CD4-positive, alpha-beta T cell treated with Interleukin-12 subunit alpha and Interleukin-12 subunit beta, for 1 hour (primary cell): ENCODE measurements around the gene STON2.
"Not testable (repeated sequence)": the region's sequence is repeated elsewhere in the genome, so short reads cannot be mapped to it uniquely, and the experiment has no call there.

Source experiments
- DNase-seq: peaks from one replicate; pipeline ENCODE4 v3.0.0-alpha.2; 2020

Gene STON2

DNA sequence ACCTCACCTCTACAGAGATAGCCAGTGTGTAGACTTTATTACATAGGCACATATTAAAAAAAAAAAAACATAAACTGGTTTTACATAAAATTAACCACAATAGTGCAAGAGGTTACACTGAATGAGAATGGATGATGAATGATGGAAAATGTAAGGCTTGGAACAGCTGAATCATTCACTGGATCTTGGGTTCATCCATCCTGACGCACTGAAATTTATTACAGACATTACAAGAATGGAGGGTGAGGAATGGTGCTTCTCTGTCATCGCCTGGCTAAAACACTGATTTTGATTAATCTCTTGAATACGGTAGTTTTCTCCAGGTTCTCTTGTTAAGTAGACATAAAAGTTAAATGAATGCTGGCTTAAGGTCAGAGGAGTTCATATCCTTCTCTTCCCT lies 139.4 kb downstream of the STON2 start:
- DNase-seq: no peak

DNA sequence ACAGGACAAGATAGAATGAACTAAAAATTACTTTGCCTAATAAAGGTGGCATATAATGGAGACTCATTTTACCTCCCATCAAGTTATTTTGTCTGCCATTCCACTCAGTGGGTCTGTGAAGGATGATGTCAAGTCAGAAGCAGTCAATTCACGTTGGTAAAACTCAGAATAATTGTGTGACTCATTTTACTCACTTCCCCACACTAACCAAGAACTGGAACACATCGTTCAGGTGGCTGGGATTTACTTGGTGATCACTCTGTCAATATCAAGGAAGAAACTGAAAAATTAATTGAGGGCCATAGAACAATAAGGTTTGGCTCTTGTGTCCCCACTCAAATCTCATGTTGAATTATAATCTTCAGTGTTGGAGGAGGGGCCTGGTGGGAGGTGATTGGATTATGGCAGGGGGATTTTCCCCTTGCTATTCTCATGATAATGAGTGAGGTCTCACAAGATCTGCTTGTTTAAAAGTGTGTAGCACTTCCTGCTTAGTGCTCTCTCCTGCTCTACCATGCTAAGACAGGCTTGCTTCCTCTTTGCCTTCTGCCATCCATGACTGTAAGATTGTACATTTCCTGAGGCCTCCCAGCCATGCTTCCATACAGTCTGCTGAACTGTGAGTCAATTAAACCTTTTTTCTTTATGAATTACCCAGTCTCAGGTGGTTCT lies 143.7 kb downstream of the STON2 start:
- DNase-seq: no peak

DNA sequence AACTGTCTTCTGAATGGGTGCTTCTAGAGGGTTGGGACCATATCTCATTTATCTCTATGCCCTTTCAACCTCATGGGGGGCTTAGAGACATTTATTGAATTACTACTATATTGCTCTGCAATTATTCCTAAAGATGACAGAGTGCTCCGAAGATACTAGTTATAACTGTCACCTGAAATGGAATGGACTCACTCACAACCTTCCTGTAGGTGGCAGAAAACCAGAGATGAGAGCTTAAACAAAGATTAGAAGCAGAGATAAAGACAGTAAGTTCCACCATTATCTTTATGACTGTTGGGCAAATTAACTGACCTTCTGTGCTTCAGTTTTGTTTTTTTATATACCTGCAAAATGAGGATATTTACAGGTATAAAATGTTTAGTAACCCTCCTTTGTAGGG lies 147.8 kb downstream of the STON2 start:
- no peak for DNase-seq

DNA sequence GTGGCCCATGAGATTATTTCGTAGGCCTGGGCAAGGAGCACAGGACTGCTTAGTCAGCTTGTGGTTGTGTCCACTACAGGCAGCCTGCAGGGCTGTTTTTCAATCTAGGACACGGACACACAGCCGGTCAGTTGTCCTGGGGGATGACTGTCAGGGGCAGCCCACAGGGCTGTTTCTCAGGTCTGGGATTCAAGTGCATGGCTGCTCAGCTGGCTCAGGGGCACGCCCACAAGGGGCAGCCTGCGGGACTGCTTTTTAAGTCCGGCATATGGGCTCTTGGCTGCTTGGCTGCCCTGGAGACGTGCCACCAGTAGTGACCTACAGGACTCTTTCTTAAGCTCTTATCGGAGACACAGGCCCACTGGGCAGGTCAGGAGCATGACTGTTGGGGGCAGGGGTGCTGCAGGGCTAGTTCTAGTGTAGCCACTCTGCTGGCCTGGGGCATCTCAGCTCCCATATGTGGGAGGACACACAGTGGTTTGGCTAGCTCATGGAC lies 152.8 kb downstream of the STON2 start:
- no peak for DNase-seq

DNA sequence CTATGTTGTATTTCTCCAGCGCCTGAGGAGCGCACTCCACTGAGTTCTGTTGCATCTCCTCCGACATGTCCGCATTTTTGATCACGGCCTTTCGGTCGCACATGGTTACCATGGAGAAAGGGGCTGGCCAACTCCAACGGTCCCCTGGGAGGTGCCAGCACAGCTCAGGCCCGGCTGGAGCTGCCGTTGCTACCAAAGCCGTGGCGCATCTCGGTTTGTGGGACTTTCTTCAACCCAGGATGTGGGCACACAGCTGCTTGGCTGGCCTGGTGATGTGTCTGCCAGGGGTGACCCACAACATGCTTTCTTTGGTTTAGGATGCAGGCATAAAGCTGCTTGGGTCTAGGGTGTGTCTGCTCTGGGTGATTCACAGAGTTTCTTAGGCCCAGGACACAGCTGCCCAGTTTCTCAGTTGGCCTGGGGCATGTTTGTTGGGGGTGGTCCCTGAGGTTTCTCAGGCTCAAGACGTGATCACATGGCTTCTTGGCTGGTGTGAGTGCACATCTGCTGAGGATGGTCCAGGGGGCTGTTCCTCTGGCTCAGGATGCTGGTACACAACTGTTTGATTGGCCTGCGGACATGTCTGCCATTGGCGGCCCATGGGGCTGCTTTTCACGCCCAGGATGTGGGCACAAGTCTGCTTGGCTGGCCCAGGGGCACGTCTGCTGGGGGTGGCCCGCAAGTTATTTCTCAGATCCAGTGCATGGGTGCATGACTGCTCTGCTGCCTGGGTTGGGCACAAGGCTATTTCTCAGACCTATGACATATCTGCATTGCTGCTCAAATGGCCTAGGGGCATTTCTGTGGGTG lies 153.5 kb downstream of the STON2 start:
- no peak for DNase-seq

DNA sequence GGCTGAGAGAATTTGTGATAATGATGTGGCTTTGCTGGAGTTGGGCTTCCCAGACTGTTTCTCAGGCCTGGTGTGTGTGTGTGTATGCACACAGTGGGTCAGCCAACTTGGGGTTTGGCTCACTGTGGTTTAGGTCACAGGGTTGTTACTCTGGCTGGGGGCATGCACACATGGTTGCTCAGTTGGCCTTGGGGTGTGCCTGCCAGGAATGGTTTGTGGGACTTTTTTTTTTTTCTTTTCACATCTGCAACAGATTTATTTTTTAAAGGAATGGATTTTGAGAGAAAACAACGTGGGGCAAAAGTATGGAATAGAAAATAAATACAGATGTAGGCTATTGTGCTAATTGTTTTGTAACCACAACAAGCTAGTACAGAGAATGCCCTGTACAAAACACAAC lies 154.4 kb downstream of the STON2 start:
- DNase-seq: no peak

DNA sequence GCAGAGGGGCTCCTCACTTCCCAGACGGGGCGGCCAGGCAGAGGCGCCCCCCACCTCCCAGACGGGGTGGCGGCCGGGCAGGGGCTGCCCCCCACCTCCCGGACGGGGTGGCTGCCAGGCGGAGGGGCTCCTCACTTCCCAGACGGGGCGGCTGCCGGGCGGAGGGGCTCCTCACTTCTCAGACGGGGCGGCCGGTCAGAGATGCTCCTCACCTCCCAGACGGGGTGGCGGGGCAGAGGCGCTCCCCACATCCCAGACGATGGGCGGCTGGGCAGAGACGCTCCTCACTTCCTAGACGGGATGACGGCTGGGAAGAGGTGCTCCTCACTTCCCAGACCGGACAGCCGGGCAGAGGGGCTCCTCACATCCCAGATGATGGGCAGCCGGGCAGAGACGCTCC lies 155.7 kb downstream of the STON2 start:
- DNase-seq: not testable (repeated sequence)

DNA sequence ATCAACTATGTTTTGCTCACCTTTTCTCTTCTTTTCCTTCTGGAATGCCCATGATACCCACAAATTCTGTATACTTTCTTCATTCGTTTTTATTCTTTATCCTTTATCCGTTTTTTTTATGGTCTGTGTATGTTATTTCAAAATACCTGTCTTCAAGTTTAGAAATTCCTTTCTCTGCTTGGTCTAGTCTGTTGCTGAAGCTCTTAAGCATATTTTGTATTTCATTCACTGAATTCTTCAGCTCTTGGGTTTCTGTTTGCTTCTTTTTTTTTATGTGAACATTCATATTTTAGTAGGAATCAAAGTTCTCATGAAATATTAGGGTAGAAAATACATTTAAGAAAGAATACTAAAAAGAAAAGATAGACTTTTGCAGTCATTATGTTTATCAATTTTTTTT lies 156.6 kb downstream of the STON2 start:
- no peak for DNase-seq

DNA sequence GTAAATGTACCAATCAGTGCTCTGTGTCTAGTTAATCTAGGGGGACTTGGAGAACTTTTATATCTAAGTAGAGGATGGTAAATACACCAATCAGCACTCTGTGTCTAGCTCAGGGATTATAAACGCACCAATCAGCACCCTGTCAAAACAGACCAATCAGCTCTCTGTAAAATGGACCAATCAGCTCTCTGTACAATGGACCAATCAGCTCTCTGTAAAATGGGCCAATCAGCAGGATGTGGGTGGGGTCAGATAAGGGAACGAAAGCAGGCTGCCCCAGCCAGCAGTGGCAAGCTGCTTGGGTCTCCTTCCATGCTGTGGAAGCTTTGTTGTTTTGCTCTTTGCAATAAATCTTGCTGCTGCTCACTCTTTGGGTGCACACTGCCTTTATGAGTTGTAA lies 163.3 kb downstream of the STON2 start:
- not testable (repeated sequence) for DNase-seq

DNA sequence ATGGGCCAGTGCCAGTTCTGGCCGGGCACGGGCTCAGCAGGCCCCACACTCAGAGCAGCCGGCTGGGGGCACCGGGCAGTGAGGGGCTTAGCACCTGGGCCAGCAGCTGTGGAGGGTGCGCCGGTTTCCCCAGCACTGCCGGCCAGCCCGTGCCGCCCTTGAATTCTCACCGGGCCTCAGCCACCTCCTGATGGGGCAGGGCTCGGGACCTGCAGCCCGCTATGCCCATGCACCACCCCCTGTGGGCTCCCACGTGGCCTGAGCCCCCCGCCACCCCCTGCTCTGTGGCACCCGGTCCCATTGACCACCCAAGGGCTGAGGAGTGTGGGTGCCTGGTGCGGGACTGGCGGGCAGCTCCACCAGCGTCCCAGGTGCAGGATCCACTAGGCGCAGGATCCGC lies 164.0 kb downstream of the STON2 start:
- no peak for DNase-seq

DNA sequence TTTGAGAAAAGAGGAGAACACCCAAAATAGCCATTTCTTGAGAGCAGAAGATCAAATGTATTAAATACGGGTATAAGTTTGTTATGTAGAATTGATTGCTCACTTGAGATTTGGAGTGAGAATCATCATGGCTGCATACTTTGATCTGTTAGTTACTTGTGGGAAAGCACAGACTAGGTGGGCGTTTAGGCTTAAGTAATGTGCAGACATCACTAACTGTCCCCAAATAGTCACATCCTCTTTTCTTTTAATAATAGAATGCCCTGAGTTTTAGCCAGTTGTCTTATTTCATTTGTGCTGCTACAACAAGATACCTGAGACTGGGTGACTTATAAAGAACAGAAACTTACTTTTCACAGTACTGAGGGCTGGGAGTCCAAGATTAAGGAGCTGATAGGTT lies 165.0 kb downstream of the STON2 start:
- no peak for DNase-seq

DNA sequence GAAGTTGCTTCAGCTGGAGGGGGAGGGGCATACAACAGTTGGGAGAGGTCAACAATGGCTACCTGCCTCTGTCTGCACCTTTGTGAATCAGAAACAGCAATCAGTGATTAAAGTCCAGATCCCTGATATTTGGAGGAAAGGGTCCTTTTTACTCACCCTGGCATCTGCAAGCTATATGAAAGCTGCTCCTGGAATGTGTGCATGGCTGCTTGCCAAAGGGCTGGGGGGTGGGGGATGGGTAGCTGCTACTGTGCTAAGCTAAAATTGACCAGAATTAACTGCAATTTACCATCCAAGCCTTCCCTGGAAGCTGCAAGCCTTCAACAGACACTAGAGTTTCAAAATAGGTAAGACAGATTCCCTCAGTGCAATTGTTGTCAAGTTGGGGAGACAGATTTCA lies 165.8 kb downstream of the STON2 start:
- DNase-seq: no peak

DNA sequence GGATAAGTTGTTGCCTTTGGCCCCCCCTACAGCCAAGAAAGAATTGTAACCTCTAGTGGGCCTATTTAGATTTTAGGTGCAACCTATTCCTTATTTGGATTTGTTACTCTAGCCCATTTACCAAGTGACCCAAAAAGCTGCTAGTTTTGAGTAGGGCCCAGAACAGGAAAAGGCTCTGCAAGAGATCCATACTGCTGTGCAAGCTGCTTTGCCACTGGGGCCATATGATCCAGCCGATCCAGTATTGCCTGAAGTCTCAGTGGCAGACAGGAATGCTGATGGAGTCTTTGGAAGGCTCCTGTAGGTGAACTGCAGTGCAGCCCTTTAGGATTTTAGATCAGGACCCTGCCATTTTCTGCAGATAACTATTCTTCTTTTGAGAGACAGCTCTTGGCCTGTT lies 166.5 kb downstream of the STON2 start:
- DNase-seq: no peak

DNA sequence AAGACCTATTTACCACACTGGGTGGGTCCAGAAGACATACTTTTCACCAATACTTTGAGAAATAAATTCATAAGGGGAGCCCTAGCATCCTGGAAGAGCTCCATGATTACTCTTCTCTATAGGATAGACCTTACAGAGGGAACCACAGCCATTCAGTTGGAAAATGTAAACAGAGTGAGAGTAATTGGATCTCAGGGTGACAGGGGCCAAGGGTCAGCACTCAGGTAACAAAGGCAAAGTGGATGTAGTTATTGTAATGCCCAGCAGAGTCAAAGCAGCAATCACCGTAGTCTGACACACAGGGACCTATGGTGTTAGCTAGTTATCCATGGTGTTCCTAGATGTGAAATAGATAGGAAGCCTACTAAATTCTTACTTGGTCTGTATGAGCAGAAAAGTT lies 168.6 kb downstream of the STON2 start:
- DNase-seq: no peak

DNA sequence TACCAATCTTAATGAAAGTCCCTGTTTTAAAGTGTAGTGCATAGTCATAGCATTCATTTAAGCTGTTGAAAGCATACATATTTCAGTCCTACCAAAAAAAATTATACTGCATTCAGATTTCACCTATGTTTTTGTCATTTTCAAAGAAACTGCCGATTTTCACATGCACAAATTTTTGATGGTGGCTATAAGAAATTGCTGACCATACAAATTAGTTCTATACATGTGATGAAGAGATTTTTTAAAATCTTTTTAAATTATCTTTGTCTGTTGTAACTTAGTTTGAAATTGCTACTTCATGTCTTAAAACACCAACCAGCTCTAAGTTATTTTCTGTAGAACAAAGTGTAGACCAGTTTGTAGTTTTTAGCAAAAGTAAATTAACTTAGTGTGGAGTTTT lies 175.9 kb downstream of the STON2 start:
- DNase-seq: no peak

DNA sequence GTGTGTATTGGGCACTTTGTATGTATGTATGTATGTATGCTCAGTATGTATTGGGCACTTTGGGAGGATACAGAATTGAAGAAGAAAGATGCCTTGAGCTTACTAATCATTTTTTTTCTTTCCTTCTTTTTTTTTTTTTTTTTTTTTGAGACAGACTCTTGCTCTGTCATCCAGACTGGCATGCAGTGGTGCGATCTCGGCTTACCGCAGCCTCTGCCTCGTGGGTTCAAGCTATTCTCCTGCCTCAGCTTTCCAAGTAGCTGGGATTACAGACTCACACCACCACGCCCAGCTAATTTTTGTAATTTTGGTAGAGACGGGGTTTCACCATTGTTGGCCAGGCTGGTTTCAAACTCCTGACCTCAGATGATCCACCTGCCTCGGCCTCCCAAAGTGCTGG lies 176.3 kb downstream of the STON2 start:
- not testable (repeated sequence) for DNase-seq

DNA sequence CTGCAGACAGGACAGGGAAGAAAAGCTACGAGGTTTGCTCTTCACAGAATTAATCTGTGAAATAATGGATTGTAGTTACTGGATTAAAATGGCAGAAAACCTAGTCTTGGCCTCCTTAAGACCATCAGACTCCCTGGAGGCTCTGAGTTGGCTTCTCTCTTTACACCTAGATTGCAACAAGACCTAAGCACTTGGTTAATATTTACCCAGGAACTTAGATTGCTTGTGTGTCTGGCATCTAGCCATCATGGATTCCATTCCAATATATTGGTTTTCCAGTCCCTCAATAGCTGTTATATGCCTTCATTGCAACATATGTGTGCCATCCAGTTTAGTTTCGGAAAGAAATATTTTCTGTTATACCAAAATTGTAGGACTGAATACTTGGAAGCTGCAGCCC lies 177.4 kb downstream of the STON2 start:
- DNase-seq: no peak

DNA sequence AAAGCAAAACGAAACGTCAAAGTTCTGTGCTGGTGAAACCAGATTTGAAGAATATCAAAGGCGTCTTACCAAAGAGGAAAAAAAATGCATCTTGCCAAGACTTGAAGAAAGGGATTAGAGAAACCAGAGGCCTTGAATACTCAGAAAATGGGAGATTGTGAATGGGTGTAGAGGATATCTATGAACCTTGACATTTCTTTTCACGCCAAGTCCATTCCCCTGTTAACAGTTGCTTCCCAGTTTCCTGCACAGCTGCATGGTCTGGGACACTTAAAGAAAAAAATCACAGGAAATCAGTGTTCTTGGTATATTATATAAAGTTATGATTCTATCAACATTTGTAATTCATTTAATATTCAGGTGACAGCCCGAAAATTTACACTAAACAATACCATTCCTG lies 178.0 kb downstream of the STON2 start:
- DNase-seq: no peak

DNA sequence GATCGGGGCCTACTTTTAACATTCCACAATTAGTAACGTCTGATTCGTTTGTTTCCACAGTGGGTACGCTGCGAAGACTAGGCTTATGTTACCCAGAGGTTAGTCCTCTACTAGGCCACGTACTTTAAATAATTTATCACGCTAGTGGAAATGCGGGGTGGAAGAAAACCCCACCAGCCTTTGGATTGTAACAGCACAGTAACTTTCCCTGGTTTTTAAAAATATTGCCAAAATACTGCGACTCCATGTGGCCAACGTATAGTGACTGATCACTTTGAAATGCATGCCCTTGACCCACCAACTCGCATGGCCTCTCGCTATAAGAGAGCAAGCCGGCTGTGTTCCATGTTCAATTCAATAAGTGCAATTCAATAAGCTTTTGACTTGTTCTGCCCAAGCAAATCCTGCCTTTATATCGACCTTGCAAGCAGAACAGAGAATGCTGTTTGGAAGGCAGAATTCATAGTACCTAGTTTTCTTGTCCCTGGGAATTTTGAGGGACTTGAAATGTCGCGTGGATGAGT lies 178.5 kb downstream of the STON2 start:
- no peak for DNase-seq

DNA sequence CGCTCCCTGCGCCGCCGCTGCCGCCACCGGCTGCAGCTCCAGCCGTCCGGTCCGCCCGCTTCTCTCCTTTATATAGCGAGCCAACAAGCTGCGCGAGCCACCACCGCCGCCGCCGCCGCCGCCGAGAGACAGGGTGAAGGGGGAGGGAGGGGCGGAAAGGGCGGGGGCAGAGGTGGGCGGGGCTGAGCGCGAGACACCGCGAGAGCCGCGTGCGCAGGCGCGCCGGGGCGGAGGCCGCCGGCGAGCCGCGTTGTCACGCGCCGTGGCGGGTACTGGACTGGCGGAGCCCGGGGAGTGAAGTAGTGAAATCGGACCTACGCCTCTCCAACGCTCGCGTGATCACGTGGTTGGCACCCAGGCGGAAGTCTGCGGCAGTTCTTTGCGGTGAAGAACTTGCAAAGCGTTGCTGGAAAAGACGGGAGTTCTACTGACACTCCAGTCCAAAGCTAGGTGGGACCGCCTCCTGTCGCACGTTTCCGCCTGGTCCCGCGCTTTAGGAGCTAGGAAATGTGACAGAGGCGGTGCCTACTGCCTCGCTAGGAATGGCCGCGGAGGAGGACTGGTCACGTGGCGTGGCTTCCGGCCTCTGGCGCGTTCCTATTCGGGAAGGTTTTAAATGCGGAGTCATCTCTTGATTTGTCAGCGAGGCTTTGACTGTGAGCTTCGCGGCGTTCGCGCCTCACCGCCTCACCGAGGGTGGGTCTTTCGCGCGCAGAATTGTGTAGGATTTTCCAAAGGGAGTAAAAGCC lies 179.1 kb downstream of the STON2 start, which contains the start of gene GTF2A1:
Gene GTF2A1, minus strand, starts transcription at position 130 of the 749 bp plus-strand sequence. CDS start 441 bp downstream, outside the sequence.
- peak; percentile 96 for DNase-seq

DNA sequence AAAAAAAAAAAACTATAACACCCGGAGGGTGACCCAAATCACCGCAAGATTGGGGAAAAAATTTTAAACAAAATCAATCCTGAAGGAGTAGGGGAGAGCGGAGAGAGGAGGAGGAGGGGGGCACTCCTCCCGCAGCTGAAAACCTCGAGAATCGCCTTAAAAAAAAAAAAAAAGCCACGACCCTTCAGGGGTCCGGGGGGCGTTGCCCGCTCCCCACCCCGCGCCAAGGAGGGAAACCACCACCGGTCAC lies 179.6 kb downstream of the STON2 start:
- DNase-seq: no peak

DNA sequence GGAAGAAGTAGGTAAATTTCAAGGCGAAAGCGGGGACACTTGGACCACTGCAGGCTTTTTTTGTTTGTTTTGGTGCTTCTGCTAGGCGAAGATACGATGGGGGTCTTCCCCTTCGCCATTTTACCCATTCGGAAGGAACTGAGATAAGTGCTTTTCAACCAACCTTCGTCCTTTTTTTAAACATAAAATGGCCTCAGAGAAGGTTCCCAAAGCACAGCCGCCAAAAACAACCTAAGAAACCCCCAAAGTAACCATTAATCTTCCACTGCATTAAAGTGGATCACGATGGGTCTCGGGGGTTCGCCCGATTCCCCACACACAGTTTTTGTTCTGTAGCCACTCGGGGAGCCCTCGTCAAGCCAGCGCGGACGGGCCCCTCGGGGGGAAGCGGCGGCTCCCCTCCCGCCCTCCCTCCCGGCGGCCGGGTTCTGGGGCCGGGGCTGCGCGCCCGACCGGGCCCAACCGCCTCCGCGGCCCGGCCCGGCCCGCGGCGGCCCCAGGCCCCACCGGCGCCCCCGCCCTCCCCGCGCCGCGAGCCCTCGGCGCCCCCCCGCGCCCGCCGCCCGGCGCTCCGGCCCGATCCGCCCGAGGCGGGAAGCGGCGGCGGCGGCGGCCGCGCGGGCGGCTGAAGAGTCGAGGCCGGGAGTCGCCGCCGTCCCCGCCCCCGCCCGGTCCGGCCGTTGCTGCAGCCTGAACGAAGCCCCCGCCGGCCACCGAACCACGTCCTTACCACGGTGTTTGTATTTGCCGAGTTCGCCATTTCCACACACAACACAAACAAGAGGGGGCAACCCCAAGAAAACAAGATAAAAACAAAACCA lies 180.2 kb downstream of the STON2 start:
- DNase-seq: peak; percentile 50
